C4-2B (cell line): ENCODE results near the gene SECISBP2.

Source experiments
- H3K27ac ChIP-seq: fragments of 450-650 bp; 2 replicates; pipeline ENCODE4 v1.5.1; 2017
- ZFX ChIP-seq: fragments of 450-650 bp; IDR thresholded peaks from 2 replicates; pipeline ENCODE4 v1.6.1; 2017
- TF ChIP-seq, protein P1 (sequence below): fragments of 450-650 bp; conservative IDR thresholded peaks from 2 replicates; pipeline ENCODE4 v1.5.1; 2017; ENCODE audit warnings: mild to moderate bottlenecking

SECISBP2 gene

DNA sequence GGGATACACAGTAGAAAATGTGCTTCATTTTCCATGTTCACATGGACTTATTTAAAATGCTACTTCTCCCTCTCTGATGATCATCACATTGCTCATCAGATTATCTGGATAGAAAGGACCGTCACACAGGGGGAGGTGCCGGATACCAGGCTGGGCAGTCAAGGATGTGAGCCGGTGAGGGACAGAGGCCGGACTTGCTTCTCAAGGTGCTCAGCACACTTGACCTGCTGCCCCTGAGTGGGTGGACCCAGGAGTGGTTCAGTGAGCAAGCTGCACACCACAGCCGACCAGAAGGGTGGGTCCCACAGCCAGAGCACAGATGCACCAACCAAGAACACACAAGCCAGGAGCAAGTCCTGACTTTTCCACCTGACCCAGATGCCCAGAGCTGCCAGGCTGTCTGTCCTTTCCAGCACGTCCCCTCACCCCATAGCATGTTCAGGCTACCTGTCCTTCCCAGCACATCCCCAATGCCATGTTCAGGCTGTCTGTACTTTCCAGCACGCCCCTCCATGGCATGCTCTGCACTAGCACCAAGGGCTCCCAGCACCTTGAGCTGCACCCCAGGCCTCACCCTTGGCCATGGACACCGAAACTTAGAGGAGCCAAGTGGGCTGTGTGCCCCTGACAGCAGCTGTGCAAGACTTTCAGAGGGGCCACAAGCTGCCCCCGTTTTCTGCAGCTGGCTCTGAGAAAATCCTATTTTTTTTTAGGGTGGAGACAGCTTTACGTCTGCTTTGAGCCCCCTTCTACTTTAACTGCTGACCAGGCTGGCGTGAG lies 77.8 kb downstream of the SECISBP2 start:
- TF ChIP-seq, protein P1, sequence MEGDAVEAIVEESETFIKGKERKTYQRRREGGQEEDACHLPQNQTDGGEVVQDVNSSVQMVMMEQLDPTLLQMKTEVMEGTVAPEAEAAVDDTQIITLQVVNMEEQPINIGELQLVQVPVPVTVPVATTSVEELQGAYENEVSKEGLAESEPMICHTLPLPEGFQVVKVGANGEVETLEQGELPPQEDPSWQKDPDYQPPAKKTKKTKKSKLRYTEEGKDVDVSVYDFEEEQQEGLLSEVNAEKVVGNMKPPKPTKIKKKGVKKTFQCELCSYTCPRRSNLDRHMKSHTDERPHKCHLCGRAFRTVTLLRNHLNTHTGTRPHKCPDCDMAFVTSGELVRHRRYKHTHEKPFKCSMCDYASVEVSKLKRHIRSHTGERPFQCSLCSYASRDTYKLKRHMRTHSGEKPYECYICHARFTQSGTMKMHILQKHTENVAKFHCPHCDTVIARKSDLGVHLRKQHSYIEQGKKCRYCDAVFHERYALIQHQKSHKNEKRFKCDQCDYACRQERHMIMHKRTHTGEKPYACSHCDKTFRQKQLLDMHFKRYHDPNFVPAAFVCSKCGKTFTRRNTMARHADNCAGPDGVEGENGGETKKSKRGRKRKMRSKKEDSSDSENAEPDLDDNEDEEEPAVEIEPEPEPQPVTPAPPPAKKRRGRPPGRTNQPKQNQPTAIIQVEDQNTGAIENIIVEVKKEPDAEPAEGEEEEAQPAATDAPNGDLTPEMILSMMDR = no peak
- no peak for TF ChIP-seq ZFX
- H3K27ac ChIP-seq = no peak overlapping the region

DNA sequence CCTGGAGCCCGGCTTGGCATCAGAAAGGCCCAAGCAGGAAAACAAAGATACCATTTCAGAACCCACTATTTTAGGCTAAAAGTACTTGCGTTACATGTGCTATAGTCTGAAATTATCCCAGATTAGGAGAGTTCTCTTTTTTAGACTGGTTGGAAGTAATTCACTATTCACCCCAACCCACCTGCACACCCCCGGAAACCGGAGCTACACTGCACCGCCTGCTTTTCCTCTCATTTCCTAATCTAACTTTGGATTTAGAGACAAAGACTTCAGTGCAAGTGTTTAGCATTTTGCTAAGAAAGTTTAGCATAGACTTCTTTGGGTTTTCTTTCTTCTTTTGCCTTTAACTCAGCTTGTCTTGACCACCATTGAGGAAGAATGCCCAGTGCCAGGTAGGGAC lies 79.2 kb downstream of the SECISBP2 start:
- no peak overlapping the region for H3K27ac ChIP-seq
- TF ChIP-seq, protein P1 = no peak
- no peak for TF ChIP-seq ZFX

DNA sequence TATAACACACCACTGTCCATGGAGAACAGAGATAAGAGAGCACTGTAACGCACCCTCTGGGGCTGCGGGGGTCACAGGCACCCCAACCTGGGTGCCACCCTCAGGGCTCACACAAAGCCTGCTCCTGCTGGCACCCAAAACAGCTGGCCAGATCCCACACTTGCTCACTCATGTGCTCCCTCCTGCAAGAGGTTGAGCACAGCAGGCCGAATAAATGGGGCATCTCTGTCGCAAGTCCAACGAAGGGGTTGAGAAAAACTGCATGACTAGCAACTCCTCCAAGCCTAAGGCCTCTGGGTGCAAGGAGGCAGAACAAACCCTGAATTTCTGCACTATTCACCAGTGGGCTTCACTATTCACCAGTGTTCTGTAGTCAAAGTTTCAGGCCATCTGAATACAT lies 80.3 kb downstream of the SECISBP2 start:
- no peak overlapping the region for H3K27ac ChIP-seq
- no peak for TF ChIP-seq ZFX
- TF ChIP-seq, protein P1 = no peak

DNA sequence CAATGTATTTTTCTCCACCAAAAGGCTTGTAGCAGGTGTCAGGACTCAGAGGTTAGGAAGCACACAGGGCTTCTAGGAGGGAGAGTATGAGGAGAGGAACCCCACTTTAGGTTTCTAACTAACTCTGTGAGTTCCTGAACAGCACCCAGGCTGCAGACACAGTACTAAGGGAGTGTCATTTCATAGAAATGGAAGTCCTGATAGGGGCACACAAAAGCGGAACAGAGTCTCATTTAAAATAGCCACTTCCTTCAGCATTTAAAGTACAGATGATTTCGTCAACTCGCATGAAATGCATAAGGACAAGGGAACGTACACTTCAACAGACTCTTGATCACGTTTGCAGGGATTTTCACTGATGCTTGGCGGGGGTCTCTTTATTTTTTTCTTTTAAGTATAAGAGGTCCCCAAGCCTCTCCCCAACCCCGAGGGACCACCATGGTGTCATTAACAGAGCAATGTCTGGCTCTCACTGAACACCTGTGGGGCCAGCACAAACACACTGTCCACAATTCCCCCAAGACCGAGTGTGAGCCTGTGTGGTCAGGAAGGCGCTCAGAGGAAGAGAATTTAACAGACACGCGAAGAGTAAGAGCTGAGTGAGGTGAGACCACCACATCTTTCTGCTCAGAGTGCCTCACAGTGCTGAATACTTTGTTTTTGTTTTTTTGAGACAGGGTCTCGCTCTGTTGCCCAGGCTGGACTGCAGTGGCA lies 82.3 kb downstream of the SECISBP2 start:
- TF ChIP-seq, protein P1 = no peak
- TF ChIP-seq ZFX = no peak
- H3K27ac ChIP-seq = no peak overlapping the region

DNA sequence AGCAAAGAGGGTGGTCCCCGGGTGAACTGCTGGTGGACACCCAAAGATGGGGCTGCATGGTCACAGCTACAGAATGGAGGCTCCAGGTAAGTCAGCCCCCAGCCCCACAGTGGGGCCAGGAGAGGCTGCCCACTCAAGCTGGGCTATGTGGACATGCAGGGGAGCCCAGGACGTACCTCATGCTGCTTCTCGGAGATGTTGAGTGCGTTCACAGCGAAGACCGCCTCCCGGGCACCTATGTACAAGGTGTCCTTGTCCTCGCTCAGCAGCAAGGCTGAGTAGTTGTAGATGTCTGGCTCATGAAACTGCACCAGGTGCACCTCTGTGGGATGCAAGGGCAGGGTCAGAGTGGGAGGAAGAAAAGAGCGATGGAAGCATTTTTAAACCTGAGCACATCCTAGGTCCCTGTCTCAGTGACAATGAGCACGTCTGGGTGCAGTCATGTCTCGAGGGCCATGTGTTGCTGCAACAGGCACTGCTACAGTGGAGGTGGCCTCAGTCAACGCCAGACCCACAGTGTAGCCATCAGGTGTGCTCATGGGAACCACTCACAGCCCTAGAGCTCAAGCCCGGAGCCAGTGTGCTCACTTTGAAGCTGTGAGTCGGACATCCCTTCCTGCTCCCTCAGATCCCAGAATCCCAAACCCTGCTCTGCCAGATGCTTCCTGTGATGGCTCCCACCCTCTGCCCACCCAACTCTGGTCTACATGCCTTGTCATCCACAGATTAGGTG lies 84.6 kb downstream of the SECISBP2 start:
- TF ChIP-seq, protein P1 = no peak
- TF ChIP-seq ZFX = no peak
- H3K27ac ChIP-seq = no peak overlapping the region

DNA sequence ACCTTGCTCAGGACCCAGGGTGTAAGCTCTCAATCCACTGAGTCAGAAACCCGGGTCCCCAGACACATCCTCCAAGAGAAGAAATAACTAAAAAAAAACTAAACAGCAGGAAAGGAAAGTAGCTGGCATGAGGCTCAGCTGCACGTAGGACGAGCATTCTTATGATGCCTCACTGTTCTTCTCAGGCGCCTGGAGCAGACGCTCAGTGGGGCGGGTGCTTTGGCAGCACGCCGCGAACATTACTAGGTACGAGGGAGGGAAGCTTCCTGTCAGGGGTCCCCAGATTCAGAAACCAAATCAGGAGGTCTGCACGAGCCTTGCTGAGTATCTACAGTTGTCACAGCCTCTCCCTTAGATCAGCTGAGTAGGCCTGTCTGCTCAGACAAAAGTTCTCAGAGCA lies 85.8 kb downstream of the SECISBP2 start:
- TF ChIP-seq, protein P1 = no peak
- TF ChIP-seq ZFX = no peak

DNA sequence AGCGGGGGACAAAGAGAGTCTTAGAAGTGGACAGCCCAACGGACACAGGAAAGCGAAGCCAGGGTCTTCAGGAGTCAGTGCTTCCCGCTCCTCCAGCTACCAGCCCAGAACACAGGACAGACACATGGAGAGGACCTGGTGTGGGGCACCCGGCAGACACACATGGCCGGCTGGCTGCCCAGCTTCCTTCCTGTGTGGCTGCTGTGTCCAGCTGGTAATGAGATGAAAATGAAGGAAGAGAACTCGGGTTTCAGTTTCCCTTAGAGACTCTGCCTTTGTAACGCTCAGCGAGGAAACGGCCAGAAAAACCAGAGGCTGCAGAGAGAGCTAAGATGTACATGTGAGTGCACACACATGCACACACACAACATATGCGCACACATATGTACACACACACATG lies 87.5 kb downstream of the SECISBP2 start:
- TF ChIP-seq ZFX = no peak
- TF ChIP-seq, protein P1 = no peak
- H3K27ac ChIP-seq = no peak overlapping the region

More for the DNA sequence above, 85.8 kb downstream of the SECISBP2 start:
- no peak overlapping the region for H3K27ac ChIP-seq
